Measurements from ENCODE around the gene U2AF1L4. TPM values are rescaled to one million over a fixed set of nuclear protein-coding genes. Genes with fewer than 3 reads are reported as not detected.

The U2AF1L4 gene
- total RNA-seq, 1 donor from 2014 or later: 32.9 TPM

DNA sequence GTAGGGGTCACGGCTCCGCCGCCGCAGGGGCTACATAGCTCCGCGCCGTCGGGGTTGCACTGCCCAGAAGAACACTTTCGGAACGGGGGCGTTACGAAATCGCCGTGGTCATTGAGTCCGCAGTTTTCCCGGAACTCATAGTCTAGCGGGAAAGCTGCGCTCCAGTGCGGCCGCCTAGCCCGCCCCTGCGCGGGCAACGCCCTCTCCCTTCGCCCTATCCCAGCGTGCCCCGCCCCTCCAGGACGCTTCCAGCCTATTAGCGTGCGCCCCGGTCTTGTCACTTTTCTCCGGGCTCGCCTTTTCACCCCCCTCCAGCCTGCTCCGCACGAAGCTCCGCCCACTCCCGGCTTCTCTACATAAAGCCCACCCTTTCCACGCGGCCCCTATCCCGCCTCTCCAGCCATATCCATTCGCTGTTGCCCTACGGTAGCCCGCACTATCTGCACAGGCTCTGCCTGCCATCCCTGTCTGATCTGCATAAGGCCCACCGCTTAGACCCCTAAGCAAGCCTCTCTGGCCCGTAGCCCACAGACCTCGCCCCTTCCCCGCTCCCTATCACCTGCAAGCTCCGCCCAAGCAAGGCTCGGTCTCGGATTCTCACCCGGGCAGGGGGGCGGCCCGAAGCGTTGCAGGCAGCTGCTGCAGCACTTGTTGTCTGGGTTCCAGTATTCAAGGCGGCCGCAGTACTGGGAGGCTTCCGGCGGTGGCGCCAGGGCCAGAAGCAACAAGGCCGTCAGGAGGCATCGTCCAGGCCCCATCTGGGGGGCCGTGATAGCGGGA, 4.6 kb downstream of the U2AF1L4 start:
- DNase-seq (ENCODE audit: low spot score): peak; percentile 98

DNA sequence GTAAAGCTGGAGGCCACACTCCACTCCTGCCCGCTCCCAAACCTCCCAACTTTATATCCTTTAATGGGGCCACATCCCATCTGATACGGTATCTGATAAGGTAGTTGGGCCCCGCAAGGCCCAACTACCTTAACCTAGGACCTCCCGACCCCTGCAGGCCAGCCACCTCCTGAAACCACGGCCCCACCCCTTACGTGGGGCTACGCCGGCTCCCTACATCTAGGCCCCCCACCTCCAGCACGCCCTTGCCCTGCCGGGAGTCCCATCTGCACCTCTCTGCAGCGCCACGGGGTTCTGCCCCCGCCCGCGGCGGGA, 5.2 kb downstream of the U2AF1L4 start:
- DNase-seq (ENCODE audit: low spot score): no peak

DNA sequence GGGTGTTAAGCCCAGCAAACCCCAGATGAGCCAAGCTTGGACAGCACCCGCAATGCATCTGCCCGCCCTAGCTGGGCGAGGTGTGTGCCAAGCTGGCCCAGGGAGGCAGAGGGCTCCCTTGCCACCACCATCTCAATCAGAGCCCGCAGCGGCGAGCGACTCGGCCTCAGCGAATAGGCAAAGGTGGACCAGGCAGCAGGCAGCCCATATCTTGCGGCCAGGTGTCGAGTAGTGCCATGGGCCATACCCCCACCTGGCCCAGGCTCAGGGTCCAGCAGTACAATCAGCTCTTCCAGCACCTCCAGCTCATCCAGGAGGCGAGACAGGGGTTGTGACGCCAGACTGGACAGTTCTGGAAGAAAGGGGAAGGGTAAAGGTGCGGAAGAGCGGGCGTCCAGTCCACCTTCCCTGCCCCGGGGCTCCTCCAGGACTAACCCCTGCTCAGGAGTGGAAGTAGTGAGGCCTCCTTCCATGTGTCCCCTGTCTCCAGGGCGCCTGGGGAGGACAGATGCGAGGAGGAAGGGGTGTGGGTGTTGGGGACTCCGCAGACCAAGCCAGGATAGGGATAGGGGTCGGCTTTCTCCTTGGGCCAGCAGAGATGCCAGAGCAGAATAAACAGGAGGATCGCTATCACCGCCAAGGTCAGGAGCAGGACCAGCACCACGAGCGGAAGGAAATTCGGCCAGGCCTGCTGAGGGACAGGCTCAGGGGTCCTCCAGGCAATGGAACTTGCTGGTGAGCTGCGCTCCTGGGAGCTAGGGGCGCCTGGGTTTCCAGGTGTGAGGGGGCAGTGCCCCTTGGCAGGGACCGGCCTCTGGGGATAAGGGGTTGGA, 5.7 kb downstream of the U2AF1L4 start:
- no peak for DNase-seq (ENCODE audit: low spot score)

DNA sequence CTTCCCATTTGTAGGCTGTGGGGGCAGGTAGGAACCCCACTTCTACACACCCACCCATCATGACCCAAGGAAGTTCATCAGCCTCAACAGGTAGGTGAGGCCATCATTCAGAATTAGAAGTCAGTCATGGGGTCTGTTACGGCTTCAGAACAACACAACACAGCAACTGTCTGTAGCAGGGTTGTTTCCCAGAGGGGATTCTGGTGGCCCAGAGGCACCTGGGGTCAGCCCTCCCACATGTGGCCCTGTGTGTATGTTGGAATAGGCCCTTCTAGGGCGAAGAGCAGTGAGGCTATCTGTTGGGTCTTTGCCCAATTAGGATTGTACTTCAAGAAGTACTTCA, 6.4 kb downstream of the U2AF1L4 start:
- DNase-seq (ENCODE audit: low spot score): no peak

DNA sequence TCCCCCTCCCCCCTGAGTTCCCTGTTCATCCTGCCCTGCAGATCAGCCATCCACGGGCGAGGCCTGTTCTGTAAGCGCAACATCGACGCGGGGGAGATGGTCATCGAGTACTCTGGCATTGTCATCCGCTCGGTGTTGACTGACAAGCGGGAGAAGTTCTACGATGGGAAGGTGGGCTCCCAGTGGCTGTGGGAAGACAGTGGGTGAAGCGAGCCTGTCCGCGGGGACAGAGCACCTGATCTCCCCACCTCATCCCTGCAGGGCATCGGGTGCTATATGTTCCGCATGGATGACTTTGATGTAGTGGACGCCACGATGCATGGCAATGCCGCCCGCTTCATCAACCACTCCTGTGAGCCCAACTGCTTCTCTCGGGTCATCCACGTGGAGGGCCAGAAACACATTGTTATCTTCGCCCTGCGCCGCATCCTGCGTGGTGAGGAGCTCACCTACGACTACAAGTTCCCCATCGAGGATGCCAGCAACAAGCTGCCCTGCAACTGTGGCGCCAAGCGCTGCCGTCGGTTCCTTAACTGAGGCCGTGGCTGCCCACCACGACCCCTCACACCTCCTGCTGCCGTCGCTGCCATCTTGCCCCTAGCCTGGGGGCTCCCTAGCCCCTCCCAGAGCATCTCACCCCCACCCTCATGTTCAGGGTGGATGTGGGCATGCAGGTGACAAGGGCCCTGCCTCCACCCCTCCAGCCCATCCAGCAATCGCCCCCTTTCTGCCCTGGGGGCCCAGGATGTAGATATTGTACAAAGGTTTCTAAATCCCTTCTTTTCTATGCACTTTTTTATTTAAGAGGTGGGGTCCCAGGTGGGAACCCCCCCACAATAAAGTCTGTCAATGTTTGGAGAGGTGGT, 7.0 kb downstream of the U2AF1L4 start:
- no peak for DNase-seq (ENCODE audit: low spot score)

DNA sequence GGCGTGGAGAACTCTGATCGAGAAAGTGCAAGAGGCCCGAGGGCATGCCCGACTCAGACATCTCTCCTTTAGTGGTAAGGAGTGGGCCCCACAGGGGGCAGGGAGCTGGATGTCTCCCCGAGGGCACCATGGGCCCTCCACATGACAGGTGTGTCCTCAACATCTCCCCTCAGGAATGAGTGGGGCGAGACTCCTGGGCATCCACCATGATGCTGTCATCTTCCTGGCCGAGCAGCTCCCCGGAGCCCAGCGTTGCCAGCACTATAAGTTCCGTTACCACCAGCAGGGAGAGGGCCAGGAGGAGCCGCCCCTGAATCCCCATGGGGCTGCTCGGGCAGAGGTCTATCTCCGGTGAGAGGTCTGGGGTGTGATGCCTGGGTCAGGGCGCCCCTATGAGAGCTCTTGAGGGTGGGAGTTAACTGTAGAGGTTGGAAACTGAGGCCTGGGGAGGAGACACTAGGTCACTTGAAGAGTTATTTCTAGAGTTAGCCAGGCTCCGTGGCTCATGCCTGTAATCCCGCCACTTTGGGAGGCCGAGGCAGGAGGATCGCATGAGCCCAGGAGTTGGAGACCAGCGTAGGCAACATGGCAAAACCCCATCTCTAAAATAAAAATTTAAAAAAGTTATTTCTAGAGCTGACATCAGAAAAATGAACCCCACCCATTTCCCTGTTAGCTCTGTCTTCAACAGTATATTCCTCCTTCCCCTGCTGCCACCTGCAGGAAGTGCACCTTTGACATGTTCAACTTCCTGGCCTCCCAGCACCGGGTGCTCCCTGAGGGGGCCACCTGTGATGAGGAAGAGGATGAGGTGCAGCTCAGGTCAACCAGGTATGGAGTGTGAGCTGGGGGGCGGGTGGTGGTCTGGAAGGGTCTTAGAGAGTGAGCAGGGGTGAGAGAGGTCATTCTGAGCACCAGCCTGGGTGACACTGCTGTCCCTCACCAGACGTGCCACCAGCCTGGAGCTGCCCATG, 8.0 kb downstream of the U2AF1L4 start:
- DNase-seq (ENCODE audit: low spot score): no peak

DNA sequence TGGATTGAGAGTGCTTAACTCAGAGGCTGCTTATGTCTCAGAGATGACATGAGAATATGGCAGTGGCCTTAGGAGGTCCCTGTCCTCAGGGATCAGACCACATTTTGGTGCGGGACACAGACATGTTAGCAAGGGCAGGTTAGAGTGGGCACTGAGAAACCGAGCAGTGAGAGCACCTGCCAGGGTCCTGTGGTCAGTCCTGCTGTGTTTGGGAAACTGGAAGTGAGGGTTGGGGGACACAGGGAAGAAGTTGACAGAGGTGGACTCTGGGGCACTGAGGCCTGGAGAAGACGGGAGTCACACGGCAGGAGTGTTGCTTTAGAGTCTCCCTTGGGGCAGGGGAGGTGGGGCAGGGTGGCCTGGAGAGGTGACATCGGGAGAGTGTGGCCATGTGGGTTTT, 10.3 kb downstream of the U2AF1L4 start:
- DNase-seq (ENCODE audit: low spot score): no peak

DNA sequence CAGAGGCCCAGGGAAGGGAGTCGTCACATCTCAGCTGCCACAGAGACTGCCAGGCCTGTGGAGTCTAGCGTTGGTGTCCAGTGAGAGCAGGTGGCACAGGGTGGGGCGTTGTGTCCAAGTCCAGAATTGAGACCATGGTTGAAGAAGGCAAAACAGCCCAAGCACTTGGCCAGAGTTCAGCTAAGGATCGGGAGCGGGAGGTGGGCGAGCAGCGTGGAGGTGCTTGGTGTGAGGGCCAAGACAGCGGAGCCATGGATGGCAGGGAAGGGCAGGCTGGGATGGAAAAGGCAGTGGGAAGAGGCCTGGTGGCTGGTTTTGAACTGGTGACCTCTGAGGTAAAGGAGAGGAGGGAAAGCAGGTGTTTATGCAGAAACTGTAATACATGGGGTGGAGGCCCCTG, 10.9 kb downstream of the U2AF1L4 start:
- no peak for DNase-seq (ENCODE audit: low spot score)

DNA sequence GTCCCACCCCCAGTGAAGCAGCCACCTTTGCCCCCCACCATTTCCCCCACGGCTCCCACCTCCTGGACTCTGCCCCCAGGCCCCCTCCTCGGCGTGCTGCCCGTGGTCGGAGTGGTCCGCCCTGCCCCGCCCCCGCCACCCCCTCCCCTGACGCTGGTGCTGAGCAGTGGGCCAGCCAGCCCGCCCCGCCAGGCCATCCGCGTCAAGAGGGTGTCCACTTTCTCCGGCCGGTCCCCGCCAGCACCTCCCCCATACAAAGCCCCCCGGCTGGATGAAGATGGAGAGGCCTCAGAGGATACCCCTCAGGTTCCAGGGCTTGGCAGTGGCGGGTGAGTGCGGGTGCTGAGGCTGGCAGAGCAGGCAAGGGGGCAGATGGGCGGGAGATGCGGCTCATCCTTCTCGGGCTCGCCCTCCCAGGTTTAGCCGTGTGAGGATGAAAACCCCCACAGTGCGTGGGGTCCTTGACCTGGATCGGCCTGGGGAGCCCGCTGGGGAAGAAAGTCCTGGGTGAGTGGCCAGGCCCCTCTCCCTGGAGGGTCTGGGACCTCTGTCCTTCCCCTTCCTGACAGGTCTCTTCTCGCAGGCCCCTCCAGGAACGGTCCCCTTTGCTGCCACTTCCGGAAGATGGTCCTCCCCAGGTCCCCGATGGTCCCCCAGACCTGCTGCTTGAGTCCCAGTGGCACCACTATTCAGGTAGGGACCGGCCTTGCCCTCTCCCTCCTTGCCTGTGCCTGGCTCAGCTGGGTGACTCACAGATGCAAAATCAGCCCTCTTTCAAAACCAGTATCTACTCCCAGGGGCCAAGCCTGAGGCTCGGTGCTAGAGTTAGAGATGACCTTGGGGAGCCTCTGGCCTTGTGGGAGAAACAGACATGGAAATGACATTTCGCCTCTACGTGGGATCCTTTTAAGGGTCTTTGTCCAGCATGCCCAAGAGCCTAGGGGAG, 11.8 kb downstream of the U2AF1L4 start:
- DNase-seq (ENCODE audit: low spot score): no peak

DNA sequence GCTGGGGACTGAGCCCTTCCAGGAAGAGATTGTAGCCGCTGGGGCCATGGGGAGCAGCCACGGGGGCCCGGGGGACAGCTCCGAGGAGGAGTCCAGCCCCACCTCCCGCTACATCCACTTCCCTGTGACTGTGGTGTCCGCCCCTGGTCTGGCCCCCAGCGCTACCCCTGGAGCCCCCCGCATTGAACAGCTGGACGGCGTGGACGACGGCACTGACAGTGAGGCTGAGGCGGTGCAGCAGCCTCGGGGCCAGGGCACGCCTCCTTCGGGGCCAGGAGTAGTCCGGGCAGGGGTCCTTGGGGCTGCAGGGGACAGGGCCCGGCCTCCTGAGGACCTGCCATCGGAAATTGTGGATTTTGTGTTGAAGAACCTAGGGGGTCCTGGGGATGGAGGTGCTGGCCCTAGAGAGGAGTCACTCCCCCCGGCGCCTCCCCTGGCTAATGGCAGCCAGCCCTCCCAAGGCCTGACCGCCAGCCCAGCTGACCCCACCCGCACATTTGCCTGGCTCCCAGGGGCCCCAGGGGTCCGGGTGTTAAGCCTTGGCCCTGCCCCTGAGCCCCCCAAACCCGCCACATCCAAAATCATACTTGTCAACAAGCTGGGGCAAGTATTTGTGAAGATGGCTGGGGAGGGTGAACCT, 12.6 kb downstream of the U2AF1L4 start:
- DNase-seq (ENCODE audit: low spot score): no peak

DNA sequence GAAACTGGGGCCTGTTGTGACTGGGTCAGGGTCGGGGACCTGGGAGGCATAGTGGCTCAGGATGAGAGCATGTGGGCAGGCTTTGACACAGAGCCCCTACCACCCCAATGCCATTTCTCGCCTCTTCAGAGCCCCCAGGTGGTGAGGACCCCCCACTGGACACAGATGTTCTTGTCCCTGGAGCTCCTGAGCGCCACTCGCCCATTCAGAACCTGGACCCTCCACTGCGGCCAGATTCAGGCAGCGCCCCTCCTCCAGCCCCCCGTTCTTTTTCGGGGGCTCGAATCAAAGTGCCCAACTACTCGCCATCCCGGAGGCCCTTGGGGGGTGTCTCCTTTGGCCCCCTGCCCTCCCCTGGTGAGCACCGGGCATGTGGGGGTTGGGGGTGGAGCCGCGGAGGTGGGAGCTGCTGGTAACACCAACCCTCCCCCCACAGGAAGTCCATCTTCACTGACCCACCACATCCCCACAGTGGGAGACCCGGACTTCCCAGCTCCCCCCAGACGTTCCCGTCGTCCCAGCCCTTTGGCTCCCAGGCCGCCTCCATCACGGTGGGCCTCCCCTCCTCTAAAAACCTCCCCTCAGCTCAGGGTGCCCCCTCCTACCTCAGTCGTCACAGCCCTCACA, 13.3 kb downstream of the U2AF1L4 start:
- DNase-seq (ENCODE audit: low spot score): no peak

DNA sequence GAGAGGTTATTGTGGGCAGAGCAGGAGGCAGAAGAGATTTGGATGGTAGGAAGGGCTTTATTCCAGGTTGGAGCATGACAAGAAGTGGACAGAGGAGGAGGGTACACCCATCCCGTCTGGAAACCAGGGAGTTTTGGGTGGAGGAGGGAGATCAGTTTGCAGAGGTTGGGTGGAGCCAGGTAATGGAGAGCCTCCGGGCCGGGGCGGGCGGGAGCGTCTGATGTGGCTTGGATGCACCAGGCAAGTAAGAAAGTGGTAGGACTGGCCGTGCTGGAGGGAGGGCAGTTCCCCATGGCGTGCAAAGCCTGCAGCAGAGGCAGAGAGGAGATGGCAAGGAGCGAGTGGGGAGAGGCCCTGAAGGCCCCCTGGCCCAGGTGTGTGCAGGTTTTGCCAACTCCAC, 13.9 kb downstream of the U2AF1L4 start:
- no peak for DNase-seq (ENCODE audit: low spot score)

DNA sequence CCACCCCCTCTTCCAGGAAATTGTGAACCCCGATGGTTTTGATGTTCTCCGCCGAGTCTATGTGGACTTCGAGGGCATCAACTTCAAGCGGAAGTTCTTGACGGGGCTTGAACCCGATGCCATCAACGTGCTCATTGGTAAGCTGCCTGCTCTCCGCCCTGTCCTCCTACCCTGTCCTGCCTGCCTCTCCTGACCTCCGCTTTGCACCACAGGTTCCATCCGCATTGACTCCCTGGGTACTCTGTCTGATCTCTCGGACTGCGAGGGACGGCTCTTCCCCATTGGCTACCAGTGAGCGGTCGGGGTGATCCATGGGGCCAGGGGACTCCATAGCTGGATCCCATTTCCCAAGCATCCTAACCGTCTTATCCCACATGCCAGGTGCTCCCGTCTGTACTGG, 14.9 kb downstream of the U2AF1L4 start:
- no peak for DNase-seq (ENCODE audit: low spot score)

DNA sequence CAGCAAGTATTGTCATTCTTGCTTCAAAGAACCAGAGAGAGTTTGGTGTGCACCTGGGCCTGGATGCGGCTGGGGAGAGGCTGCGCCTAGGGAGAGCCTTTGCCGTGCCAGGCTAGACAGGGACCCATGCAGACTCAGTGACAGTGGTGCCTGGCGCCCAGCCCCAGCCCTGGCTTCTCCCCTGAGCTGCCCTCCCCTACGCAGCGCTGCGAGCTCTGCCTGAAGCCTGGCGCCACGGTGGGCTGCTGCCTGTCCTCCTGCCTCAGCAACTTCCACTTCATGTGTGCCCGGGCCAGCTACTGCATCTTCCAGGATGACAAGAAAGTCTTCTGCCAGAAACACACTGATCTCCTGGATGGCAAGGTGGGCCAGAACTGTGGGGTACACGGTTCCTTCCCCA, 15.5 kb downstream of the U2AF1L4 start:
- no peak for DNase-seq (ENCODE audit: low spot score)

DNA sequence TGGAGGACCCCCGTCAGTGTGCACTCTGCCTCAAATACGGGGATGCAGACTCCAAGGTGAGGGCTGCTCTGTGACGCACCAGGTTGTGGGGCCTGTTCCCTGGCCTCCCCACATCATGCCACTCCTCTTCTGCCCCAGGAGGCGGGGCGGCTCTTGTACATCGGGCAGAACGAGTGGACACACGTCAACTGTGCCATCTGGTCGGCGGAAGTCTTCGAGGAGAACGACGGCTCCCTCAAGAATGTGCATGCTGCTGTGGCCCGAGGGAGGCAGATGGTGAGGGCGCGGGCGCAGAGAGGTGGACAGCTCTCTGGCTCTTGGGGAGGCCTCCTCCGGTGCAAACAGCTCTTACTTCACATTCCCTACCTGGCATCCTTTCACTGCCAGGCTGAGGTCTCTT, 16.2 kb downstream of the U2AF1L4 start:
- no peak for DNase-seq (ENCODE audit: low spot score)

DNA sequence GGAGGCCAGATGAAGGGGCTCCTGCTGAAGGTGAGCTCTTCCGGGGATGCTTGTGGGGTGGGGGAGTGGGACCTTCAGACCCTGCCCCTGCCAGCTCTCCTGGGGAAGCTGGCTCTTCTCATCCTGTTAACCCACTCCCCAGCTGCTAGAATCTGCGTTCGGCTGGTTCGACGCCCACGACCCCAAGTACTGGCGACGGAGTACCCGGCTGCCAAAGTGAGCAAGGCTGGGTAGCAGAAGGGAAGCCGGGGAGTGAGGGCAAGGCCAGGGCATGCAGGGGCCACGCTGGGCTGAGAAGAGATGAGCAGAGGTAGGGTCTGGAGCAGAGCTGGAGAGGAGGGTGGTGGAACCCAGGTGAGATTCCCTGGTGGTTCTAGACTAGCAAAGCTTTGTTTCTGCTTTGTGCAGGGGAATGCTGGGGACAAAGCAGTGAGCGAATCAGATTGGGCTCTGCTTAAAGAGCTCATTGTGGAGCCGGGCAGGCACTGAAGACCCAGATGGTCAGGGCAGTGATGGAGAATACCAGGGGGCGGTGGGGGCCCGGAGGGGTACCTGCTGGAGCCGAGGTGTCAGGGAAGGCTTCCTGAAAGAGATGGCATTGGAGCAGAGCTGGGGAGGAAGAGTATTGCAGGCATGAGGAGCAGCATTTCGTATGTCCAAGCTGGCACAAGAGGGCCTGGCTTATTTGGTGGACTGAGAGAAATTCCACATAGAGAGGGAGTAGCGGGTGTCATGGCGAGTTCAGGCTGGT, 17.1 kb downstream of the U2AF1L4 start:
- DNase-seq (ENCODE audit: low spot score): no peak

DNA sequence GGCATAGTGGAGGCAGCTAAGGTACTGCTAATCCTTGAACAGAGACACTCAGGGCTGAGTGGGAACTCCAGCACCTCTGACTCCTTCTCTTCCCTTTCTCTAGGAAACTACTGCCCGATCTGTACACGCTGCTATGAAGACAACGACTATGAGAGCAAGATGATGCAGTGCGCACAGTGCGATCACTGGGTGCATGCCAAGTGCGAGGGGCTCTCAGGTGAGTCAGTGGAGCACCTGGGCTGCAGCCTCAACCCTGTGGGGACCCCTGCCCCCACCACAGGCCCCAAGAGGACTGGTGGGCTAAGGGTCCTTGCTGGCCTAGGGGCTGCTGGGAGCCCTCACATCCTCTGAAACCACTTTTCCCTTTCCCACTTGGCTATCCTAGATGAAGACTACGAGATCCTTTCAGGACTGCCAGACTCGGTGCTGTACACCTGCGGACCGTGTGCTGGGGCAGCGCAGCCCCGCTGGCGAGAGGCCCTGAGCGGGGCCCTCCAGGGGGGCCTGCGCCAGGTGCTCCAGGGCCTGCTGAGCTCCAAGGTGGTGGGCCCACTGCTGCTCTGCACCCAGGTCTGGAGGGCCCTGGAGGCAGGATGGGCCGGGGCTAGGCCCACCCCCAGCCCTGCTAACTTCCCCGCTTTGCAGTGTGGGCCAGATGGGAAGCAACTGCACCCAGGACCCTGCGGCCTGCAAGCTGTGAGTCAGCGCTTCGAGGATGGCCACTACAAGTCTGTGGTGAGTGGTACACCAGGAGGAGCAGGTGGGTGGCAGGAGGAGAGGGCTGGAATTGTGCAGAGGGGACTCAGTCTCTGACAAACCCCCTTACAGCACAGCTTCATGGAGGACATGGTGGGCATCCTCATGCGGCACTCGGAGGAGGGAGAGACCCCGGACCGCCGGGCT, 17.9 kb downstream of the U2AF1L4 start:
- no peak for DNase-seq (ENCODE audit: low spot score)
